ENCODE data around the gene NBDY.
"Not testable (repeated sequence)": the region's sequence is repeated elsewhere in the genome, so short reads cannot be mapped to it uniquely, and the experiment has no call there.

NBDY gene

DNA sequence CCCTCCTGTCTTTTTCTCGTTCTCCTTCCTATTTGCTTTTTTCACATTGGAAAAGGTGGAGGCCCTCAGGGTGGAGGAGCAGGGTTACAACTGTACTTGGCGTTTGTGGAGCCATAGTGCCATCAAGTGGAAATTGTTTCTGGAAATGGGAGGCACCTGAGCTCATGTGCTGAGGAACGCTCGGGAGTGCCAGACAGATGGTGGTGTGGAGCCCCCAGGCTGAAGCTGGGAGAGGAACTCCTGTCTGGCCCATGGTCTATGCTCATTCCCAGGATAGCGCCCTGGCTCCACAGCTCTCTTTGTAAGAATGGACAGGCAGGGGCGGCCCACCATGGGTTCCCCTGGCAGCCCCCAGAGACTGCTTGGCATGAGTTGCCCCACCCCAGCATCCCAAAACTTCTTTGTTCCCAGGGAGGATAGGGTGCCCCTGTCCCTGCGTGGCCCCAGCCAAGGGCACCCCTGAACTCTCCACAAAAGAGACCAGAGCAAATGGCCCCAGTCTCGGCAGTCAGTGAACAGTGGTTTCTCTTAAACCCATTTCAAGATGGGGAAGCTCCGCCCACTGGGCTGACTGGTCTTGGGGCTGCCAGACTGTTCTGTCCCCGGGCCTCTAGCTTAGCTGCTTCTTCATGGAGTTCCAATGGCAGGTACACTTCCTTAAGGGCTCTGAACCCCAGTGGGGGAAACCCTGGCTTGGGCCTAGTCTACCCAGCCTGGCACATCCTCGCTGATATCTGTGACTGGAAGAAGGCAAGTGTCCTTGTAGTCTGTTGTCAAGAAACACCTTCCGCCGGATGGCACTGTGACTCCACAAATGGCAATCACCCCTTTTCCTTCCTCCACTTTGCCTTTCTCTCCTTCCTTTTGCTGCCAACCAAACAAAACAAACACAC lies 70.1 kb downstream of the NBDY start:
- DNase-seq (ENCODE audit: low spot score in 2 of 2): no peak
- Mint-ChIP-seq H3K36me3 (peaks cover 7% of the 10 kb centered on the region), H3K4me1 (peaks cover 50% of the 10 kb centered on the region), H3K27ac (no peak overlapping the region), H3K9me3 (no peaks in the 10 kb centered on the region), H3K4me3 (no peak overlapping the region)
- no peak for ATAC-seq

- Mint-ChIP-seq H3K36me3 (peaks cover 7% of the 10 kb centered on the region), H3K4me1 (peaks cover 50% of the 10 kb centered on the region), H3K4me3 (peak overlapping the region; percentile 61), H3K9me3 (no peaks in the 10 kb centered on the region), H3K27ac (peak overlapping the region; percentile 94)
- no peak for DNase-seq (ENCODE audit: low spot score in 2 of 2)
- ATAC-seq: no peak
Measured at GRCh38 chrX:56800307-56800706, 71.3 kb downstream of the NBDY start.

DNA sequence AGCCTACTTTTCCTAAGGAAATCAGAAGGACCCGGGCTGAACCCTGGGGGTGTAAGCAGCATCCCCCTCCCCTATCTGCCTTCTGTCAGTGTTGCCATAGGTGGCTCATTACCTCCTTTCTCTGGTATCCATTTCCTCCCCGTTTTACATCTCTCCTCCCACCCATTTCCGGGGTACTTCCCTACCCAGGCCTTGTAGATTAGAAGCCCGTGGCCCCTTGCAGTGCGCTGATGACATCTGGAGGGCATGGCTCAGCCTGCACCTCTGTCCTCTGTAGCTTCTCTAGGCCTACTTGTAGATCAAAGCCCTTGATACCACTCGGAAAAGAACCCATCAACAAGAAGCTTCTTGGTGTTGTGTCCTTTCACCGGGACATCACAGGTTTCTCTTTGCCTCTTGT lies 71.8 kb downstream of the NBDY start:
- DNase-seq (ENCODE audit: low spot score in 2 of 2) (peak in 1 of 2 donors; percentile 47), ATAC-seq (peak; percentile 87)
- Mint-ChIP-seq H3K27ac (peak overlapping the region; percentile 94), H3K36me3 (peaks cover 7% of the 10 kb centered on the region), H3K9me3 (no peaks in the 10 kb centered on the region), H3K4me1 (peaks cover 50% of the 10 kb centered on the region), H3K4me3 (peak overlapping the region; percentile 61)

GRCh38 chrX:56802428-56802827 lies 73.4 kb downstream of the NBDY start:
- no peak overlapping the region for H3K27ac Mint-ChIP-seq
- no peak overlapping the region for H3K4me3 Mint-ChIP-seq
- H3K4me1 Mint-ChIP-seq: peaks cover 35% of the 10 kb centered on the region
- no peaks in the 10 kb centered on the region for H3K9me3 Mint-ChIP-seq
- no peak for DNase-seq (ENCODE audit: low spot score in 2 of 2)
- peaks cover 7% of the 10 kb centered on the region for H3K36me3 Mint-ChIP-seq
- ATAC-seq: no peak

- H3K9me3 Mint-ChIP-seq: no peaks in the 10 kb centered on the region
- peaks cover 28% of the 10 kb centered on the region for H3K4me1 Mint-ChIP-seq
- no peak overlapping the region for H3K27ac Mint-ChIP-seq
- peaks cover 7% of the 10 kb centered on the region for H3K36me3 Mint-ChIP-seq
- no peak overlapping the region for H3K4me3 Mint-ChIP-seq
- DNase-seq (ENCODE audit: low spot score in 2 of 2) (peak in 1 of 2 donors; percentile 43), ATAC-seq (peak; percentile 56)
Measured at GRCh38 chrX:56802921-56803849, 74.1 kb downstream of the NBDY start.

GRCh38 chrX:56803850-56804681 lies 75.0 kb downstream of the NBDY start:
- DNase-seq (ENCODE audit: low spot score in 2 of 2): no peak
- H3K9me3 Mint-ChIP-seq: no peaks in the 10 kb centered on the region
- peaks cover 33% of the 10 kb centered on the region for H3K4me1 Mint-ChIP-seq
- ATAC-seq: no peak
- H3K36me3 Mint-ChIP-seq: peaks cover 7% of the 10 kb centered on the region
- H3K27ac Mint-ChIP-seq: no peak overlapping the region
- no peak overlapping the region for H3K4me3 Mint-ChIP-seq

DNA sequence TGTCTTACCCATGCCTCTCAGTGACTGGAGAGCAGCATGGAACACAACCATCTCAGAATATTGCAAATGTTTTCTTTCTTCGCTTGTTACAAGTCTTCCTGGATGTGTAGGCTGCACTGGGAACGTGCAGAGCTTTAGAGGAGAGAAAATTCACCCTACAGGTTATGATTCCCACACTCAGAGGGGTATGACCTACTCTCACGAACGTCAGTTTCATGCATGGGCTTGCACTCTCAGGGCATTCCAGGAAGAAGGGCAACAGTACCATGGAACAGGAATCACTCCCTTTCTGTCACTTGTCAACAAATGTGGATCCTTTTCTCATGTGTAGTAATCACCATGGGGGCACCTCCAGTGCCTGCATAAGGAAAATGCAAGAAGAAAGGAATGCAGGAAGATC lies 75.8 kb downstream of the NBDY start:
- Mint-ChIP-seq H3K36me3 (peaks cover 7% of the 10 kb centered on the region), H3K9me3 (no peaks in the 10 kb centered on the region), H3K27ac (no peak overlapping the region), H3K4me1 (peaks cover 29% of the 10 kb centered on the region), H3K4me3 (no peak overlapping the region)
- no peak for DNase-seq (ENCODE audit: low spot score in 2 of 2)
- ATAC-seq: no peak

GRCh38 chrX:56805399-56805798 lies 76.4 kb downstream of the NBDY start:
- no peak for ATAC-seq
- peaks cover 28% of the 10 kb centered on the region for H3K4me1 Mint-ChIP-seq
- no peak overlapping the region for H3K4me3 Mint-ChIP-seq
- no peak overlapping the region for H3K27ac Mint-ChIP-seq
- DNase-seq (ENCODE audit: low spot score in 2 of 2): no peak
- peaks cover 7% of the 10 kb centered on the region for H3K36me3 Mint-ChIP-seq
- no peaks in the 10 kb centered on the region for H3K9me3 Mint-ChIP-seq

- not testable (repeated sequence) for H3K4me3 Mint-ChIP-seq; DNase-seq (ENCODE audit: low spot score in 2 of 2); H3K36me3 Mint-ChIP-seq; H3K27ac Mint-ChIP-seq; H3K9me3 Mint-ChIP-seq; ATAC-seq
- peaks cover 23% of the 10 kb centered on the region for H3K4me1 Mint-ChIP-seq
Measured at GRCh38 chrX:56806176-56806575, 77.1 kb downstream of the NBDY start.

- Mint-ChIP-seq H3K36me3 (peaks cover 10% of the 10 kb centered on the region), H3K4me3 (no peak overlapping the region), H3K4me1 (peaks cover 34% of the 10 kb centered on the region), H3K27ac (no peak overlapping the region), H3K9me3 (no peaks in the 10 kb centered on the region)
- no peak for ATAC-seq
- no peak for DNase-seq (ENCODE audit: low spot score in 2 of 2)
Measured at GRCh38 chrX:56811599-56811998, 82.6 kb downstream of the NBDY start.

DNA sequence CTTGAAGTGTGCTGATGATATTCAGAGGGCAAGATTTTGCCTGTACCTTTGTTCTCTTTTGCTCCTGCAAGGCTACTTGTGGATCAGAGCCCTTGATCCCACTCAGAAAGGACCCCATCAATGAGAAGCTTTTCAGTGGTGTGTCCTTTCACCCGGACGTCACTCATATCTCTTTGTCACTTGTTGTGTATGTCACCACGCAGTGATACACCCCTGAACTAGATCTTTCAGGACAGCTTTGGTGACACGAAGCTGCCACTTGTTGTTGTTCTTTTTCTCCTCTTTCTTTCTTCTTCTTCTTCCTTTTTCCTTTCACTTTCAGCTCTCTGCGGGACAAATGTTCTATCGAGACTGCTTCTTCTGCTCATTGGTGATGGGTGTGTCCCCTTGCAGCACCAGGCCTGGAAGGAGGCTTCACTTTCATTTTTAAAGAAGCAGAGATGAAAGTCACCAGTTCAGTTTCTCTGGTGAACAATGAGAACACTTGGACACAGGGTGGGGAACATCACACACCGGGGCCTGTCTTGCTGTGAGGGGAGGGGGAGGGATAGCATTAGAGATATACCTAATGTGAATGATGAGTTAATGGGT lies 83.6 kb downstream of the NBDY start:
- H3K4me1 Mint-ChIP-seq: peaks cover 34% of the 10 kb centered on the region
- peaks cover 10% of the 10 kb centered on the region for H3K36me3 Mint-ChIP-seq
- peak; percentile 69 for ATAC-seq
- H3K9me3 Mint-ChIP-seq: no peaks in the 10 kb centered on the region
- no peak for DNase-seq (ENCODE audit: low spot score in 2 of 2)
- H3K4me3 Mint-ChIP-seq: peak overlapping the region; percentile 80
- H3K27ac Mint-ChIP-seq: peak overlapping the region; percentile 94

GRCh38 chrX:56813318-56813837 lies 84.3 kb downstream of the NBDY start:
- DNase-seq (ENCODE audit: low spot score in 2 of 2): peak in 1 of 2 donors; percentile 54
- ATAC-seq: peak; percentile 94
- peaks cover 34% of the 10 kb centered on the region for H3K4me1 Mint-ChIP-seq

DNA sequence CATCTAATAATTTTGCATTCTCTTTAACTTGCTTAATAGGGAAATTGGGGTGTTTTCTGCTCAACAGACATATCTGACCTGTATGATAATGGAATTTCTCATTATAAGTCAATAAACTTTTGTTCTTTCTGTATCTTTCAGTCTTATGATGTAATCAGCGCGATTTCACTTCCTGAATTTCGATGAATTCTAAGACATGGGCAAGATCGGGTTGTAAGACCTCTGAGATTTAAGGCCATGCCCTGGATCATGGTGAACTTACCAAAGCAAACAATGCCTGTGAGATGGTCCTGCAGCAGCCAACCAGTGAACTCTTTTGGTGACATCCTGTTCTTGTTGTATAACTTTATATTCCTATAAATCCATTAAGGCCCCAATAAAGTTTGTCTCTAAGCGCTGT lies 88.1 kb downstream of the NBDY start:
- Mint-ChIP-seq H3K27ac (no peak overlapping the region), H3K9me3 (no peaks in the 10 kb centered on the region), H3K4me1 (peaks cover 19% of the 10 kb centered on the region), H3K36me3 (peaks cover 20% of the 10 kb centered on the region), H3K4me3 (no peak overlapping the region)
- no peak for ATAC-seq
- no peak for DNase-seq (ENCODE audit: low spot score in 2 of 2)

More at GRCh38 chrX:56813318-56813837, 84.3 kb downstream of the NBDY start:
- H3K9me3 Mint-ChIP-seq: no peaks in the 10 kb centered on the region
- H3K27ac Mint-ChIP-seq: peak overlapping the region; percentile 94
- H3K36me3 Mint-ChIP-seq: peaks cover 10% of the 10 kb centered on the region
- H3K4me3 Mint-ChIP-seq: peak overlapping the region; percentile 80

- DNase-seq (ENCODE audit: low spot score in 2 of 2) (no peak), ATAC-seq (no peak)
- Mint-ChIP-seq H3K4me1 (no peaks in the 10 kb centered on the region), H3K4me3 (no peak overlapping the region), H3K27ac (no peak overlapping the region), H3K36me3 (no peaks in the 10 kb centered on the region), H3K9me3 (no peaks in the 10 kb centered on the region)
Measured at GRCh38 chrX:56826020-56826419, 97.0 kb downstream of the NBDY start.
